ENCODE data around the gene DUOXA1. TPM values are rescaled to one million over a fixed set of nuclear protein-coding genes. Genes with fewer than 3 reads are reported as not detected.

The DUOXA1 gene
- total and polyA plus RNA-seq, 9 of the 15 experiments (the other 6 are each of a cell fraction or from before 2014, with no cell fraction given) = 0.17 to 0.74 (median 0.24) TPM; not detected in 6

DNA sequence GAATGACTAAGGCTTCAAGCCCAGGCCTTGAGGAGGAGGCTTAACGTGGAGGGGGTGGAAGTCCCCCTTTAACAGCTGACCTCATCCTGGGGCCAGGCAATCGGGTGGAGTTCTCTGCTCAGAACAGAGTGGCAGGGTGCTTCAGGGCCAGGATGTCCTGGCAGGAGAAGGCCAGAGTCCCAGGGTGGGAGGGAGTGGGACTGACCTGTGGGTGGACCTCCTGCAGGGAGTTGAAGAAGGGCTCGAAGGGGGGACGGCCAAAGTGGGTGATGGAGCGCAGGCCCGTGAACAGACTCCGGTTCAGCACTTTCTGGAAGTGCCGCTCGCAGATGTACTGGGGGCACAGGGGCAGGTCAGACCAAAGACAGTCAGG, 35.3 kb downstream of the DUOXA1 start:
- no peaks in the 10 kb centered on the region for H4K20me1 ChIP-seq (replicated peaks; ENCODE audit: control insufficient read depth, insufficient read depth, low read length)
- FAIRE-seq = no peak
- WGBS (ENCODE audit: insufficient coverage, low coverage, missing lambda C conversion rate) = 71% methylated on average over 7 of the region's 9 CpGs
- H3K9me3 ChIP-seq (replicated peaks; ENCODE audit: control insufficient read depth, insufficient read depth, low read depth, low read length) = no peaks in the 10 kb centered on the region
- in situ Hi-C loops (cut with MboI) (no loop called here), intact Hi-C loops (cut with micrococcal nuclease) (no loop called here)
- DNase-seq (ENCODE audit: extremely low read depth in 1 of 4, low spot score in 3 of 4) = no peak
- no peaks in the 10 kb centered on the region for H3K9me1 ChIP-seq (ENCODE audit: control insufficient read depth, insufficient read depth, low read length)
- H3K9ac ChIP-seq (ENCODE audit: insufficient read depth in 1 of 2, low read depth in 2 of 2, low read length in 2 of 2) = no peak overlapping the region
- H3K79me2 ChIP-seq (ENCODE audit: control insufficient read depth, insufficient read depth, low read length) = no peaks in the 10 kb centered on the region
- no peaks in the 10 kb centered on the region for H3K27me3 ChIP-seq (ENCODE audit: control insufficient read depth in 2 of 2, insufficient read depth in 2 of 2, low read length in 2 of 2)
- no peak overlapping the region for H2AFZ ChIP-seq (ENCODE audit: low read depth, low read length)
- no peak; the same call in 2 of the 3 replicates for ATAC-seq
- H3K4me3 ChIP-seq = no peak overlapping the region
- H3K36me3 ChIP-seq (ENCODE audit: control insufficient read depth, insufficient read depth, low read length) = no peaks in the 10 kb centered on the region
- peaks cover 13 to 20% of the 10 kb centered on the region in 2 experiments; a peak in 4 of 5 replicates for H3K4me1 ChIP-seq (replicated peaks in 1 of 2; ENCODE audit: control insufficient read depth in 2 of 2, insufficient read depth in 2 of 2, low read length in 2 of 2)
- no peak overlapping the region for H3K4me2 ChIP-seq (ENCODE audit: insufficient read depth, low read length)
- BruUV-seq (replicated peaks) = no TSS peak
- CTCF ChIA-PET (ENCODE audit: low intra/inter-chr PET ratio) = no interaction called here
- H3K27ac ChIP-seq (ENCODE audit: extremely low read depth, low read depth, low read length) = no peak overlapping the region
- POLR2A ChIA-PET = interaction anchor here (1.1 kb wide), 1 partner anchor 10 kb away, joined by 3 read pairs; no protein-coding TSS in a partner anchor
- TF ChIP-seq TFAM (CRISPR knock-in tag; conservative IDR thresholded peaks at IDR 0.05) (no peak), SMARCE1 (IDR thresholded peaks at IDR 0.05) (no peak), HLTF (IDR thresholded peaks at IDR 0.05) (no peak), ZNF311 (CRISPR knock-in tag; IDR thresholded peaks at IDR 0.05) (no peak), NONO (IDR thresholded peaks at IDR 0.05; ENCODE audit: low read depth in 2 of 2, low read length in 1 of 2) (no peak), ZNF23 (CRISPR knock-in tag; IDR thresholded peaks at IDR 0.05) (no peak), RUNX1 (IDR thresholded peaks at IDR 0.05; ENCODE audit: low read depth) (no peak), ZNF121 (CRISPR knock-in tag; conservative IDR thresholded peaks at IDR 0.05) (no peak)
- TF ChIP-seq, protein P1, sequence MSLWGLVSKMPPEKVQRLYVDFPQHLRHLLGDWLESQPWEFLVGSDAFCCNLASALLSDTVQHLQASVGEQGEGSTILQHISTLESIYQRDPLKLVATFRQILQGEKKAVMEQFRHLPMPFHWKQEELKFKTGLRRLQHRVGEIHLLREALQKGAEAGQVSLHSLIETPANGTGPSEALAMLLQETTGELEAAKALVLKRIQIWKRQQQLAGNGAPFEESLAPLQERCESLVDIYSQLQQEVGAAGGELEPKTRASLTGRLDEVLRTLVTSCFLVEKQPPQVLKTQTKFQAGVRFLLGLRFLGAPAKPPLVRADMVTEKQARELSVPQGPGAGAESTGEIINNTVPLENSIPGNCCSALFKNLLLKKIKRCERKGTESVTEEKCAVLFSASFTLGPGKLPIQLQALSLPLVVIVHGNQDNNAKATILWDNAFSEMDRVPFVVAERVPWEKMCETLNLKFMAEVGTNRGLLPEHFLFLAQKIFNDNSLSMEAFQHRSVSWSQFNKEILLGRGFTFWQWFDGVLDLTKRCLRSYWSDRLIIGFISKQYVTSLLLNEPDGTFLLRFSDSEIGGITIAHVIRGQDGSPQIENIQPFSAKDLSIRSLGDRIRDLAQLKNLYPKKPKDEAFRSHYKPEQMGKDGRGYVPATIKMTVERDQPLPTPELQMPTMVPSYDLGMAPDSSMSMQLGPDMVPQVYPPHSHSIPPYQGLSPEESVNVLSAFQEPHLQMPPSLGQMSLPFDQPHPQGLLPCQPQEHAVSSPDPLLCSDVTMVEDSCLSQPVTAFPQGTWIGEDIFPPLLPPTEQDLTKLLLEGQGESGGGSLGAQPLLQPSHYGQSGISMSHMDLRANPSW (CRISPR knock-in tag; IDR thresholded peaks at IDR 0.05) = no peak
- TF ChIP-seq, protein P2, sequence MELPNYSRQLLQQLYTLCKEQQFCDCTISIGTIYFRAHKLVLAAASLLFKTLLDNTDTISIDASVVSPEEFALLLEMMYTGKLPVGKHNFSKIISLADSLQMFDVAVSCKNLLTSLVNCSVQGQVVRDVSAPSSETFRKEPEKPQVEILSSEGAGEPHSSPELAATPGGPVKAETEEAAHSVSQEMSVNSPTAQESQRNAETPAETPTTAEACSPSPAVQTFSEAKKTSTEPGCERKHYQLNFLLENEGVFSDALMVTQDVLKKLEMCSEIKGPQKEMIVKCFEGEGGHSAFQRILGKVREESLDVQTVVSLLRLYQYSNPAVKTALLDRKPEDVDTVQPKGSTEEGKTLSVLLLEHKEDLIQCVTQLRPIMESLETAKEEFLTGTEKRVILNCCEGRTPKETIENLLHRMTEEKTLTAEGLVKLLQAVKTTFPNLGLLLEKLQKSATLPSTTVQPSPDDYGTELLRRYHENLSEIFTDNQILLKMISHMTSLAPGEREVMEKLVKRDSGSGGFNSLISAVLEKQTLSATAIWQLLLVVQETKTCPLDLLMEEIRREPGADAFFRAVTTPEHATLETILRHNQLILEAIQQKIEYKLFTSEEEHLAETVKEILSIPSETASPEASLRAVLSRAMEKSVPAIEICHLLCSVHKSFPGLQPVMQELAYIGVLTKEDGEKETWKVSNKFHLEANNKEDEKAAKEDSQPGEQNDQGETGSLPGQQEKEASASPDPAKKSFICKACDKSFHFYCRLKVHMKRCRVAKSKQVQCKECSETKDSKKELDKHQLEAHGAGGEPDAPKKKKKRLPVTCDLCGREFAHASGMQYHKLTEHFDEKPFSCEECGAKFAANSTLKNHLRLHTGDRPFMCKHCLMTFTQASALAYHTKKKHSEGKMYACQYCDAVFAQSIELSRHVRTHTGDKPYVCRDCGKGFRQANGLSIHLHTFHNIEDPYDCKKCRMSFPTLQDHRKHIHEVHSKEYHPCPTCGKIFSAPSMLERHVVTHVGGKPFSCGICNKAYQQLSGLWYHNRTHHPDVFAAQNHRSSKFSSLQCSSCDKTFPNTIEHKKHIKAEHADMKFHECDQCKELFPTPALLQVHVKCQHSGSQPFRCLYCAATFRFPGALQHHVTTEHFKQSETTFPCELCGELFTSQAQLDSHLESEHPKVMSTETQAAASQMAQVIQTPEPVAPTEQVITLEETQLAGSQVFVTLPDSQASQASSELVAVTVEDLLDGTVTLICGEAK (IDR thresholded peaks at IDR 0.05) = no peak
- TF ChIP-seq, protein P2 (CRISPR knock-in tag; IDR thresholded peaks at IDR 0.05) = no peak
